Left ventricle myocardium inferior (tissue), 1 donor: ENCODE results near the gene GID8. TPM values are rescaled to one million over a fixed set of nuclear protein-coding genes. Genes with fewer than 3 reads are reported as not detected.

Experiments
- DNase-seq: peaks from one replicate; pipeline ENCODE4 v3.0.0-alpha.2; 2020
- H3K27ac ChIP-seq: fragments of 200-600 bp; replicated peaks from 2 replicates; pipeline ENCODE4 v1.8.0; 2021
- H3K27me3 ChIP-seq: fragments of 200-600 bp; 2 replicates; pipeline ENCODE4 v1.8.0; 2021; ENCODE audit warnings: low read depth
- H3K36me3 ChIP-seq: fragments of 200-600 bp; 2 replicates; pipeline ENCODE4 v1.8.0; 2021
- H3K4me1 ChIP-seq: fragments of 200-600 bp; 2 replicates; pipeline ENCODE4 v1.8.0; 2021
- H3K4me3 ChIP-seq: fragments of 200-600 bp; 2 replicates; pipeline ENCODE4 v1.8.0; 2021; ENCODE audit warnings: mild to moderate bottlenecking, moderate library complexity
- H3K9me3 ChIP-seq: fragments of 200-600 bp; replicated peaks from 2 replicates; pipeline ENCODE4 v1.8.0; 2021
- CTCF ChIP-seq: fragments of 200-600 bp; IDR thresholded peaks from 2 replicates; pipeline ENCODE4 v1.8.0; 2021; ENCODE audit warnings: antibody characterized with exemption, mild to moderate bottlenecking, borderline replicate concordance
- intact Hi-C: fragments of 100-400 bp; cut with micrococcal nuclease; formaldehyde crosslinking; loops from one replicate; pipeline ENCODE4 v1.11.0; 2022
- total RNA-seq: library from RNA; stranded (reverse); fragmentation: NEBNext Ultra II Directional; extraction: Animal tissue kit (Norgen Biotek cat#: 25700); gene quantifications from one replicate; pipeline ENCODE4 v1.2.1, GENCODE V29; 2021
- donor health status: DM: no; HTN: yes; CAD: no; lungs with severe emphysema.

GID8 gene
- total RNA-seq, 1 donor from 2014 or later = 16.2 TPM

- Histone ChIP-seq H3K9me3 (no peaks in the 10 kb centered on the region), H3K27ac (peak overlapping the region; percentile 31), H3K36me3 (peaks cover 53% of the 10 kb centered on the region), H3K4me3 (no peak overlapping the region), H3K4me1 (peaks cover 38% of the 10 kb centered on the region), H3K27me3 (no peaks in the 10 kb centered on the region)
- TF ChIP-seq CTCF = no peak
- intact Hi-C loops = no loop called here
- no peak for DNase-seq
Measured at GRCh38 chr20:62899633-62900051, 38.3 kb upstream of the GID8 start.

GRCh38 chr20:62900052-62900691, 37.8 kb upstream of the GID8 start:
- peak; percentile 64 for DNase-seq
- no peak overlapping the region for H3K4me3 ChIP-seq
- H3K9me3 ChIP-seq = no peaks in the 10 kb centered on the region
- intact Hi-C loops = no loop called here
- peak; percentile 93 for TF ChIP-seq CTCF
- peaks cover 38% of the 10 kb centered on the region for H3K4me1 ChIP-seq
- H3K27ac ChIP-seq = peak overlapping the region; percentile 31
- H3K36me3 ChIP-seq = peaks cover 53% of the 10 kb centered on the region
- no peaks in the 10 kb centered on the region for H3K27me3 ChIP-seq

GRCh38 chr20:62900692-62901584, 37.0 kb upstream of the GID8 start:
- TF ChIP-seq CTCF = no peak
- no peak for DNase-seq
- intact Hi-C loops = no loop called here
- no peaks in the 10 kb centered on the region for H3K9me3 ChIP-seq
- H3K27me3 ChIP-seq = no peaks in the 10 kb centered on the region
- peaks cover 53% of the 10 kb centered on the region for H3K36me3 ChIP-seq
- peaks cover 43% of the 10 kb centered on the region for H3K4me1 ChIP-seq
- no peak overlapping the region for H3K27ac ChIP-seq
- no peak overlapping the region for H3K4me3 ChIP-seq

DNA sequence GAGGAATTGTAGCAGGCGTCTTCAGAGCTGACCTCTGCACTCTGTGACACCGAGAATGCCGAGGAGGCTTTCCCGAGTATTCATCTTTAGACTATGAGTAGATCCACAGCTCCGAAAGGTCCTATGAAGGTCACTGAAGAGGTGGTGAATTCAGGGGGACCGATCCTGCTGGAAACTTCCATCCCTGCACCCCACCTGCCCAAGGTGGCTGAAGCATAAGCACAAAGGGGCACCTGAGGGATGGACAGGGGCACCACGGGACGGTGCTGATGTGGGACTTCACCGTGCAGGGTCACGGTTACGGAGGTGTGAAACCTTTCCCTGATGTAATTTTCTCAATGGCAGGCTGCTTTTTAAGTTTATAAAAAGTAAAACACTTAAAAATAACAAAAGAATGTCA, 36.1 kb upstream of the GID8 start:
- TF ChIP-seq CTCF = no peak
- intact Hi-C loops = no loop called here

DNA sequence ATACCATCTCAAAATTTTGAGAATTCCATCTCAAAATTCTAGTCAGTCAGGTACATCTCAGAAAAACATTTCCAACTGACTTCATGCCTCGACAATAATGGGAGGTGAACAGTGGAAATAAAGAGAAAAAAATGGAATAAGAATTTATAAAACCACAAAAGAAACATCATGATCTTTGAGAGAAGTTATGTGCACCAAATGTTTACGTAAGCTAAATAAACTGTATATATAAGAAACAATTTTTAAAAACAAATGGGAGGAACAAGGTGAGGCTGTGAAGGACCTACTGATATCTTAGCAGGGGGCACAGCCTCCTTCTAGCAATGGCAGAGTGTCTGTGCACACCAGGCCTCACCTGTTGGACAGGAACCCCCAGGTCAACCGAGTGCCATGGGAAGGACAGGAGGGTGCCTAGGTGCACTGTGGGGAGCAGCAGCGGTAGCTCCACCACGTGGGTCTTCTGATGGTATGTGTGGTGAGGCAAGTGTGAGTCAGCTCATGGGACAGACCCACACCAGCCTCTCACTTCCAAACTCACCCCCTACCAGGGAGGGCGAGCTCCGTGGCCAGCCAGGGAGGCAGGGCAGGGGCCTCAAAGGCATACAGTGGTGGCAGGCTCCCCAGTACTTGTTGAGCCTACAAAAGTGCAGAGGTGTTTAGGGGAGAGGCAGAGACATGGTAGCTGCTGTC, 34.9 kb upstream of the GID8 start:
- Histone ChIP-seq H3K4me3 (no peak overlapping the region), H3K36me3 (peaks cover 68% of the 10 kb centered on the region), H3K27me3 (no peaks in the 10 kb centered on the region), H3K9me3 (no peaks in the 10 kb centered on the region), H3K4me1 (peaks cover 53% of the 10 kb centered on the region), H3K27ac (no peak overlapping the region)
- intact Hi-C loops = no loop called here
- TF ChIP-seq CTCF = no peak
- DNase-seq = no peak

More for the DNA sequence above, 36.1 kb upstream of the GID8 start:
- Histone ChIP-seq H3K9me3 (no peaks in the 10 kb centered on the region), H3K4me3 (no peak overlapping the region), H3K27ac (no peak overlapping the region), H3K36me3 (peaks cover 56% of the 10 kb centered on the region), H3K27me3 (no peaks in the 10 kb centered on the region), H3K4me1 (peaks cover 52% of the 10 kb centered on the region)
- DNase-seq = no peak
